ENCODE results near the gene BCAR3.
"Not testable (repeated sequence)": the region's sequence is repeated elsewhere in the genome, so short reads cannot be mapped to it uniquely, and the experiment has no call there.

Gene BCAR3

GRCh38 chr1:93705892-93706500 lies 24.4 kb upstream of the BCAR3 start:
- no peak for DNase-seq

GRCh38 chr1:93704052-93704451 lies 22.4 kb upstream of the BCAR3 start:
- no peak for DNase-seq

GRCh38 chr1:93703643-93704042 lies 22.0 kb upstream of the BCAR3 start:
- DNase-seq = no peak

GRCh38 chr1:93702828-93703183 lies 21.2 kb upstream of the BCAR3 start:
- DNase-seq = no peak

GRCh38 chr1:93702111-93702827 lies 20.6 kb upstream of the BCAR3 start:
- DNase-seq = no peak

- DNase-seq = no peak
Observed at GRCh38 chr1:93701629-93702028, 20.0 kb upstream of the BCAR3 start.

GRCh38 chr1:93700532-93701469 lies 19.2 kb upstream of the BCAR3 start:
- no peak for DNase-seq

- DNase-seq = no peak
Observed at GRCh38 chr1:93699503-93700168, 18.0 kb upstream of the BCAR3 start.

GRCh38 chr1:93699049-93699384 lies 17.4 kb upstream of the BCAR3 start:
- no peak for DNase-seq

GRCh38 chr1:93698329-93699048 lies 16.9 kb upstream of the BCAR3 start:
- DNase-seq = no peak

GRCh38 chr1:93697566-93697965 lies 15.9 kb upstream of the BCAR3 start:
- DNase-seq = not testable (repeated sequence)

- no peak for DNase-seq
Observed at GRCh38 chr1:93695411-93696005, 13.9 kb upstream of the BCAR3 start.

GRCh38 chr1:93694819-93695218 lies 13.2 kb upstream of the BCAR3 start:
- no peak for DNase-seq

GRCh38 chr1:93694039-93694438 lies 12.4 kb upstream of the BCAR3 start:
- DNase-seq = no peak

- DNase-seq = no peak
Observed at GRCh38 chr1:93692983-93693591, 11.4 kb upstream of the BCAR3 start.

- DNase-seq = no peak
Observed at GRCh38 chr1:93692451-93692861, 10.8 kb upstream of the BCAR3 start.

- no peak for DNase-seq
Observed at GRCh38 chr1:93692026-93692425, 10.4 kb upstream of the BCAR3 start.

GRCh38 chr1:93690921-93691789 lies 9.5 kb upstream of the BCAR3 start:
- no peak for DNase-seq

- DNase-seq = no peak
Observed at GRCh38 chr1:93690341-93690740, 8.7 kb upstream of the BCAR3 start.

GRCh38 chr1:93689521-93690223 lies 8.0 kb upstream of the BCAR3 start:
- DNase-seq = no peak
